Measurements from ENCODE around the gene ABCC4.
A peak's percentile ranks its signal among the peaks of the same experiment; 100 is the strongest.

The ABCC4 gene

DNA sequence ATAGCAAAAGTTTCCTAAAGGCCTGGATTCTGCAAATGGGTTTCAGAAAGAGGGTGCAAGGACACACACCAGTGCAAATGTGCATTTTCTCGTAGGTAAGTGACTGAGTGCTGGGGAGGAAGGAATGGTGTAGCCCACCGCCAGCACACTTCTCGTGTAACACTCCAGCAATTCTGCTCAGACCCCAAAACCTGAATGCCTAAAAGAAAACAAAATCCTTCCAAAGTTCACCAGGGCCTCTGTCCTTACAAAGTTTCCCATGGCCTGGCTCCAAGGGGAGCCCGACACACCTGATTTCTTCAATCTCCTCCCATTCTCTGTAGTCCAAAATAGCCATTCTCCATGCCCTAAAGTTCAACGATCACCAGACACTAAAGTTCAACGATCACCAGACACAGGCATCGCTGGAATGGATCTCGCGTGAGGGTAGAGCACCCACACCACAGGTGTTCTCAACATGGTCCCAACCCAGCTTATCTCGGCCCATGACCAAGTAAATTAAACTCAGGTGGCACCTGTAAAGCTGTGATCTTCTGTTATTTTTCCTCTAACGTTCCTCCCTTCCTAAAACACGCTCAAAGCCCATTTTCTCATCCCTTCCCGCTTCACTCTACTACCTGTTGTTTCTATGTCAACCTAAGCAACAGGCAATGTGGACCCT is 46.0 kb downstream of the ABCC4 start:
- TF ChIP-seq ZNF560 (tag by site-specific recombination; IDR thresholded peaks at IDR 0.05; ENCODE audit: borderline replicate concordance) (no peak), SCRT1 (tag by site-specific recombination; IDR thresholded peaks at IDR 0.05; ENCODE audit: borderline replicate concordance) (0 out of 2 replicates have a peak, but pooled peaks have one; percentile 34), ZEB2 (tag by site-specific recombination; IDR thresholded peaks at IDR 0.05) (no peak), ZNF2 (tag by site-specific recombination; IDR thresholded peaks at IDR 0.05) (no peak), ZNF239 (tag by site-specific recombination; IDR thresholded peaks at IDR 0.05) (no peak), ZNF140 (tag by site-specific recombination; IDR thresholded peaks at IDR 0.05) (peak; percentile 91), SCRT2 (tag by site-specific recombination; IDR thresholded peaks at IDR 0.05) (peak; percentile 61)
- CTCF ChIA-PET = interaction anchor here (0.7 kb wide), 1 partner anchor 1216 kb away, joined by 3 read pairs; no protein-coding TSS in a partner anchor
- no peak overlapping the region for H3K4me3 ChIP-seq (ENCODE audit: low read depth, low read length)
- no peaks in the 10 kb centered on the region for H3K36me3 ChIP-seq (ENCODE audit: control insufficient read depth in 2 of 2, insufficient read depth in 1 of 2, low read length in 2 of 2)
- no peaks in the 10 kb centered on the region for H3K4me1 ChIP-seq (ENCODE audit: control insufficient read depth, insufficient read depth, low read length)
- H3K9me3 ChIP-seq (ENCODE audit: control insufficient read depth, insufficient read depth, low read depth, low read length) = no peaks in the 10 kb centered on the region
- POLR2A ChIA-PET = no interaction called here
- H3K27ac ChIP-seq (ENCODE audit: extremely low read depth, low read depth, low read length) = no peak overlapping the region

DNA sequence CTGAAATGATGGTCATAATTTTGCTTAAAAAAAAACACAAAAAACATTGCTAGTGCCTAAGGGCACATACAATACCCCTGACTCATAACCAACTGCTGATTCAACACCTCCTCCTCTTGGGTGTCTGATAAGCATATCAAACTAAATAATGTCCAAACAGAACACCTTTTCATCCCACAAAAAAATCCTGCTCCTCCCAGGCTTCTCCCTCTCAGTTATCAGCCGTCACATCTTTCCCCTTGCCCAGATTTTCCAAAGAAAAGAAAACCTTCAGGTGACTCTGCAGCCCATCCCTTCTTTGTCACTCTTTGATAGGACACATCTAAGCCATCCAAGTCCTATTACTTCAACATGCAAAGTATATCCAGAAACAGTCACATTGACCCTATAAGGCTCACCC is 46.9 kb downstream of the ABCC4 start:
- ChIA-PET CTCF (no interaction called here), POLR2A (no interaction called here)
- Histone ChIP-seq H3K4me1 (ENCODE audit: control insufficient read depth, insufficient read depth, low read length) (no peaks in the 10 kb centered on the region), H3K36me3 (ENCODE audit: control insufficient read depth in 2 of 2, insufficient read depth in 1 of 2, low read length in 2 of 2) (no peaks in the 10 kb centered on the region), H3K9me3 (ENCODE audit: control insufficient read depth, insufficient read depth, low read depth, low read length) (no peaks in the 10 kb centered on the region), H3K4me3 (ENCODE audit: low read depth, low read length) (no peak overlapping the region), H3K27ac (ENCODE audit: extremely low read depth, low read depth, low read length) (no peak overlapping the region)
- TF ChIP-seq, protein P1, sequence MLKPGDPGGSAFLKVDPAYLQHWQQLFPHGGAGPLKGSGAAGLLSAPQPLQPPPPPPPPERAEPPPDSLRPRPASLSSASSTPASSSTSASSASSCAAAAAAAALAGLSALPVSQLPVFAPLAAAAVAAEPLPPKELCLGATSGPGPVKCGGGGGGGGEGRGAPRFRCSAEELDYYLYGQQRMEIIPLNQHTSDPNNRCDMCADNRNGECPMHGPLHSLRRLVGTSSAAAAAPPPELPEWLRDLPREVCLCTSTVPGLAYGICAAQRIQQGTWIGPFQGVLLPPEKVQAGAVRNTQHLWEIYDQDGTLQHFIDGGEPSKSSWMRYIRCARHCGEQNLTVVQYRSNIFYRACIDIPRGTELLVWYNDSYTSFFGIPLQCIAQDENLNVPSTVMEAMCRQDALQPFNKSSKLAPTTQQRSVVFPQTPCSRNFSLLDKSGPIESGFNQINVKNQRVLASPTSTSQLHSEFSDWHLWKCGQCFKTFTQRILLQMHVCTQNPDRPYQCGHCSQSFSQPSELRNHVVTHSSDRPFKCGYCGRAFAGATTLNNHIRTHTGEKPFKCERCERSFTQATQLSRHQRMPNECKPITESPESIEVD (tag by site-specific recombination; IDR thresholded peaks at IDR 0.05) = 0 out of 2 replicates have a peak, but pooled peaks have one; percentile 12
- no peak for TF ChIP-seq ZFP41 (tag by site-specific recombination; IDR thresholded peaks at IDR 0.05; ENCODE audit: borderline replicate concordance)

DNA sequence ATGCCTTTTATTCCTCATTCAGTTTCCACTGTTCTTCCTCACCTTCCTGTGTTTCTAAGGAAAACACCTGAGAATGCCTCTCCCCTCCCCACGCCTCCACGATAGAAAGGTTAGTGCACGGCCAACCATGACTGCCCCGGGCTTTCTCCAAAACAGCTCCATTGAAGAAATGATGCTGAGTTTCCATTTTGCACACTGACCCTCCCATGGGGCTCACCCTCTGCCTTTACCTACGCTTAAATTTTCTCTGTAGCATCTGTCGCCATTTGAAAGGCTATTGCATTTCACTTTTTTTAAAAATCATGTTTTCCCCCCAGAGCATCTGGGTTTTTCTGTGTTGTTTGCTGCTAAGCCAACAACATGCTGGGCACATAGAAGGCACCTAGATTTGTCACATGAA is 48.2 kb downstream of the ABCC4 start:
- H3K4me1 ChIP-seq (ENCODE audit: control insufficient read depth, insufficient read depth, low read length) = no peaks in the 10 kb centered on the region
- CTCF ChIA-PET = no interaction called here
- POLR2A ChIA-PET = no interaction called here
- TF ChIP-seq ZNF133 (tag by site-specific recombination; IDR thresholded peaks at IDR 0.05) (no peak), ZNF114 (tag by site-specific recombination; IDR thresholded peaks at IDR 0.05) (no peak), ZNF843 (tag by site-specific recombination; IDR thresholded peaks at IDR 0.05) (no peak), GLIS1 (tag by site-specific recombination; IDR thresholded peaks at IDR 0.05) (no peak), ZNF677 (tag by site-specific recombination; IDR thresholded peaks at IDR 0.05) (no peak), ZNF837 (tag by site-specific recombination; IDR thresholded peaks at IDR 0.05) (no peak), ZEB2 (tag by site-specific recombination; IDR thresholded peaks at IDR 0.05) (no peak)
- TF ChIP-seq, protein P2, sequence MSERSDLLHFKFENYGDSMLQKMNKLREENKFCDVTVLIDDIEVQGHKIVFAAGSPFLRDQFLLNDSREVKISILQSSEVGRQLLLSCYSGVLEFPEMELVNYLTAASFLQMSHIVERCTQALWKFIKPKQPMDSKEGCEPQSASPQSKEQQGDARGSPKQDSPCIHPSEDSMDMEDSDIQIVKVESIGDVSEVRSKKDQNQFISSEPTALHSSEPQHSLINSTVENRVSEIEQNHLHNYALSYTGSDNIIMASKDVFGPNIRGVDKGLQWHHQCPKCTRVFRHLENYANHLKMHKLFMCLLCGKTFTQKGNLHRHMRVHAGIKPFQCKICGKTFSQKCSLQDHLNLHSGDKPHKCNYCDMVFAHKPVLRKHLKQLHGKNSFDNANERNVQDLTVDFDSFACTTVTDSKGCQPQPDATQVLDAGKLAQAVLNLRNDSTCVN (tag by site-specific recombination; optimal IDR thresholded peaks at IDR 0.05) = no peak
- TF ChIP-seq, protein P3, sequence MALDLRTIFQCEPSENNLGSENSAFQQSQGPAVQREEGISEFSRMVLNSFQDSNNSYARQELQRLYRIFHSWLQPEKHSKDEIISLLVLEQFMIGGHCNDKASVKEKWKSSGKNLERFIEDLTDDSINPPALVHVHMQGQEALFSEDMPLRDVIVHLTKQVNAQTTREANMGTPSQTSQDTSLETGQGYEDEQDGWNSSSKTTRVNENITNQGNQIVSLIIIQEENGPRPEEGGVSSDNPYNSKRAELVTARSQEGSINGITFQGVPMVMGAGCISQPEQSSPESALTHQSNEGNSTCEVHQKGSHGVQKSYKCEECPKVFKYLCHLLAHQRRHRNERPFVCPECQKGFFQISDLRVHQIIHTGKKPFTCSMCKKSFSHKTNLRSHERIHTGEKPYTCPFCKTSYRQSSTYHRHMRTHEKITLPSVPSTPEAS (tag by site-specific recombination; IDR thresholded peaks at IDR 0.05) = no peak
- TF ChIP-seq, protein P4, sequence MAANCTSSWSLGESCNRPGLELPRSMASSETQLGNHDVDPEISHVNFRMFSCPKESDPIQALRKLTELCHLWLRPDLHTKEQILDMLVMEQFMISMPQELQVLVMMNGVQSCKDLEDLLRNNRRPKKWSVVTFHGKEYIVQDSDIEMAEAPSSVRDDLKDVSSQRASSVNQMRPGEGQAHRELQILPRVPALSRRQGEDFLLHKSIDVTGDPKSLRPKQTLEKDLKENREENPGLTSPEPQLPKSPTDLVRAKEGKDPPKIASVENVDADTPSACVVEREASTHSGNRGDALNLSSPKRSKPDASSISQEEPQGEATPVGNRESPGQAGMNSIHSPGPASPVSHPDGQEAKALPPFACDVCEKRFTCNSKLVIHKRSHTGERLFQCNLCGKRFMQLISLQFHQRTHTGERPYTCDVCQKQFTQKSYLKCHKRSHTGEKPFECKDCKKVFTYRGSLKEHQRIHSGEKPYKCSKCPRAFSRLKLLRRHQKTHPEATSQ (tag by site-specific recombination; IDR thresholded peaks at IDR 0.05) = no peak
- TF ChIP-seq, protein P5, sequence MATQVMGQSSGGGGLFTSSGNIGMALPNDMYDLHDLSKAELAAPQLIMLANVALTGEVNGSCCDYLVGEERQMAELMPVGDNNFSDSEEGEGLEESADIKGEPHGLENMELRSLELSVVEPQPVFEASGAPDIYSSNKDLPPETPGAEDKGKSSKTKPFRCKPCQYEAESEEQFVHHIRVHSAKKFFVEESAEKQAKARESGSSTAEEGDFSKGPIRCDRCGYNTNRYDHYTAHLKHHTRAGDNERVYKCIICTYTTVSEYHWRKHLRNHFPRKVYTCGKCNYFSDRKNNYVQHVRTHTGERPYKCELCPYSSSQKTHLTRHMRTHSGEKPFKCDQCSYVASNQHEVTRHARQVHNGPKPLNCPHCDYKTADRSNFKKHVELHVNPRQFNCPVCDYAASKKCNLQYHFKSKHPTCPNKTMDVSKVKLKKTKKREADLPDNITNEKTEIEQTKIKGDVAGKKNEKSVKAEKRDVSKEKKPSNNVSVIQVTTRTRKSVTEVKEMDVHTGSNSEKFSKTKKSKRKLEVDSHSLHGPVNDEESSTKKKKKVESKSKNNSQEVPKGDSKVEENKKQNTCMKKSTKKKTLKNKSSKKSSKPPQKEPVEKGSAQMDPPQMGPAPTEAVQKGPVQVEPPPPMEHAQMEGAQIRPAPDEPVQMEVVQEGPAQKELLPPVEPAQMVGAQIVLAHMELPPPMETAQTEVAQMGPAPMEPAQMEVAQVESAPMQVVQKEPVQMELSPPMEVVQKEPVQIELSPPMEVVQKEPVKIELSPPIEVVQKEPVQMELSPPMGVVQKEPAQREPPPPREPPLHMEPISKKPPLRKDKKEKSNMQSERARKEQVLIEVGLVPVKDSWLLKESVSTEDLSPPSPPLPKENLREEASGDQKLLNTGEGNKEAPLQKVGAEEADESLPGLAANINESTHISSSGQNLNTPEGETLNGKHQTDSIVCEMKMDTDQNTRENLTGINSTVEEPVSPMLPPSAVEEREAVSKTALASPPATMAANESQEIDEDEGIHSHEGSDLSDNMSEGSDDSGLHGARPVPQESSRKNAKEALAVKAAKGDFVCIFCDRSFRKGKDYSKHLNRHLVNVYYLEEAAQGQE (tag by site-specific recombination; IDR thresholded peaks at IDR 0.05) = no peak
- TF ChIP-seq, protein P6, sequence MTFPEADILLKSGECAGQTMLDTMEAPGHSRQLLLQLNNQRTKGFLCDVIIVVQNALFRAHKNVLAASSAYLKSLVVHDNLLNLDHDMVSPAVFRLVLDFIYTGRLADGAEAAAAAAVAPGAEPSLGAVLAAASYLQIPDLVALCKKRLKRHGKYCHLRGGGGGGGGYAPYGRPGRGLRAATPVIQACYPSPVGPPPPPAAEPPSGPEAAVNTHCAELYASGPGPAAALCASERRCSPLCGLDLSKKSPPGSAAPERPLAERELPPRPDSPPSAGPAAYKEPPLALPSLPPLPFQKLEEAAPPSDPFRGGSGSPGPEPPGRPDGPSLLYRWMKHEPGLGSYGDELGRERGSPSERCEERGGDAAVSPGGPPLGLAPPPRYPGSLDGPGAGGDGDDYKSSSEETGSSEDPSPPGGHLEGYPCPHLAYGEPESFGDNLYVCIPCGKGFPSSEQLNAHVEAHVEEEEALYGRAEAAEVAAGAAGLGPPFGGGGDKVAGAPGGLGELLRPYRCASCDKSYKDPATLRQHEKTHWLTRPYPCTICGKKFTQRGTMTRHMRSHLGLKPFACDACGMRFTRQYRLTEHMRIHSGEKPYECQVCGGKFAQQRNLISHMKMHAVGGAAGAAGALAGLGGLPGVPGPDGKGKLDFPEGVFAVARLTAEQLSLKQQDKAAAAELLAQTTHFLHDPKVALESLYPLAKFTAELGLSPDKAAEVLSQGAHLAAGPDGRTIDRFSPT (tag by site-specific recombination; IDR thresholded peaks at IDR 0.05) = no peak

More for the DNA sequence above, 48.2 kb downstream of the ABCC4 start:
- no peak overlapping the region for H3K27ac ChIP-seq (ENCODE audit: extremely low read depth, low read depth, low read length)
- H3K9me3 ChIP-seq (ENCODE audit: control insufficient read depth, insufficient read depth, low read depth, low read length) = no peaks in the 10 kb centered on the region
- H3K4me3 ChIP-seq (ENCODE audit: low read depth, low read length) = no peak overlapping the region
- no peaks in the 10 kb centered on the region for H3K36me3 ChIP-seq (ENCODE audit: control insufficient read depth in 2 of 2, insufficient read depth in 1 of 2, low read length in 2 of 2)
